Measurements from ENCODE around the gene SNAP29.
"Not testable (repeated sequence)": the region's sequence is repeated elsewhere in the genome, so short reads cannot be mapped to it uniquely, and the experiment has no call there.

SNAP29 gene

GRCh38 chr22:20937794-20938671 lies 79.2 kb downstream of the SNAP29 start:
- Mint-ChIP-seq H3K36me3 (ENCODE audit: low read depth) (peaks cover 57% of the 10 kb centered on the region), H3K4me3 (no peak overlapping the region), H3K9me3 (no peaks in the 10 kb centered on the region), H3K4me1 (peaks cover 35% of the 10 kb centered on the region), H3K27ac (peak overlapping the region in 1 of 3 experiments; percentile 6), H3K27me3 (ENCODE audit: low read depth) (no peaks in the 10 kb centered on the region)
- TF ChIP-seq CTCF (IDR thresholded peaks at IDR 0.05; ENCODE audit: unreplicated experiment in 3 of 3) = no peak

GRCh38 chr22:20939457-20940185 lies 80.8 kb downstream of the SNAP29 start:
- H3K27me3 Mint-ChIP-seq (ENCODE audit: low read depth); H3K9me3 Mint-ChIP-seq; H3K4me3 Mint-ChIP-seq: not testable (repeated sequence)
- H3K36me3 Mint-ChIP-seq (ENCODE audit: low read depth) = peaks cover 53% of the 10 kb centered on the region
- peaks cover 35% of the 10 kb centered on the region for H3K4me1 Mint-ChIP-seq
- peak overlapping the region in 1 of 3 experiments; percentile 57 for H3K27ac Mint-ChIP-seq

DNA sequence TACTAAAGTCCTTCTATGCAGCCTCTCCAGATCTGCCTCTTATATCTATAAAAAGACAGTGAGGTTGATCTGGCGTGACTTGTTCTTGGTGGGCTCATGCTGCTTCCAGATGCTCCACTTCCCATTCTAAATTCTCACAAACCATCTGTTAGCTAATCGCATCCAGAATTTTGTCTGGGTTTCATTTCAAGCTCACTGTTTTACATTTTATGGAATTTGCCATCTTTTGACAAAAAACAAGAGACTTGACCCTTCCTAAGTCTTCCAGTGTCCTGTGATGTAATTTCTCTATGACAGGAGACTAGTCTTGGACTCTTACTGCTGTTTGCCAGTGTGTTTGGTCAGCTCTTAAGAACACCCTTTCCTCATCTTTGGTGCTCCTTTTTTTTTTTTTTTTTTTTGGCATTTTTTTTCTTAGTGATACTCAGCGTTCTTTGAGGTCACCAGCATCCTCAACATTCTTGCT lies 81.4 kb downstream of the SNAP29 start:
- H3K4me1 Mint-ChIP-seq = peaks cover 35% of the 10 kb centered on the region
- peaks cover 55% of the 10 kb centered on the region for H3K36me3 Mint-ChIP-seq (ENCODE audit: low read depth)
- no peak overlapping the region for H3K27ac Mint-ChIP-seq
- no peak for TF ChIP-seq CTCF (IDR thresholded peaks at IDR 0.05; ENCODE audit: unreplicated experiment in 3 of 3)
- no peak overlapping the region for H3K4me3 Mint-ChIP-seq
- no peaks in the 10 kb centered on the region for H3K27me3 Mint-ChIP-seq (ENCODE audit: low read depth)
- no peaks in the 10 kb centered on the region for H3K9me3 Mint-ChIP-seq

All from nephron (organoid).